ENCODE results near the gene SIGLEC5. TPM values are rescaled to one million over a fixed set of nuclear protein-coding genes. Genes with fewer than 3 reads are reported as not detected.

The SIGLEC5 gene
- total and polyA plus RNA-seq, 2 donors (not counting 3 experiments of a cell fraction or from before 2014, with no cell fraction given) = not detected

GRCh38 chr19:51586799-51587198 lies 43.4 kb downstream of the SIGLEC5 start:
- Histone ChIP-seq H3K36me3 (ENCODE audit: control insufficient read depth in 2 of 2, extremely low read depth in 1 of 2, insufficient read depth in 2 of 2, low read length in 2 of 2) (peaks cover 27 to 29% of the 10 kb centered on the region in 2 experiments), H3K27me3 (ENCODE audit: control insufficient read depth in 2 of 2, insufficient read depth in 2 of 2, low read length in 2 of 2) (no peaks in the 10 kb centered on the region), H3K27ac (ENCODE audit: insufficient read depth, low read depth, low read length) (no peak overlapping the region), H2AFZ (ENCODE audit: low read depth, low read length) (no peak overlapping the region), H4K20me1 (replicated peaks; ENCODE audit: control insufficient read depth, extremely low read depth, insufficient read depth, low read length) (no peaks in the 10 kb centered on the region), H3K9me1 (replicated peaks; ENCODE audit: control insufficient read depth, extremely low read depth, insufficient read depth, low read length) (no peaks in the 10 kb centered on the region), H3K9me3 (replicated peaks; ENCODE audit: control insufficient read depth, insufficient read depth, low read length) (peaks cover 24% of the 10 kb centered on the region), H3K4me2 (ENCODE audit: insufficient read depth, low read length) (no peak overlapping the region), H3K9ac (replicated peaks; ENCODE audit: extremely low read depth, insufficient read depth, low read length) (no peak overlapping the region), H3K79me2 (ENCODE audit: control insufficient read depth, insufficient read depth, low read length) (peaks cover 2% of the 10 kb centered on the region), H3K4me1 (ENCODE audit: control insufficient read depth, extremely low read depth, insufficient read depth, low read length) (no peaks in the 10 kb centered on the region), H3K4me3 (replicated peaks in 1 of 3; ENCODE audit: insufficient read depth in 1 of 3, low read depth in 1 of 3, low read length in 3 of 3) (no peak overlapping the region)
- intact Hi-C loops (cut with micrococcal nuclease) = no loop called here
- no peak for DNase-seq (ENCODE audit: low read depth, low spot score)
- dilution Hi-C loops (cut with MboI; ENCODE audit: extremely low pct_ligation_motif_present, low sequenced_read_pairs) = no loop called here
- TF ChIP-seq POLR2AphosphoS5 (IDR thresholded peaks at IDR 0.05; ENCODE audit: insufficient read depth, low read depth, low read length) (no peak), POLR2A (IDR thresholded peaks at IDR 0.05; ENCODE audit: low read depth, low read length) (no peak), MAX (IDR thresholded peaks at IDR 0.05; ENCODE audit: insufficient read depth, insufficient read length) (no peak), EZH2 (IDR thresholded peaks at IDR 0.05; ENCODE audit: borderline replicate concordance, low read depth, low read length, severe bottlenecking) (no peak), CTCF (IDR thresholded peaks at IDR 0.05; ENCODE audit: extremely low read depth in 1 of 2, insufficient read depth in 1 of 2, low read depth in 1 of 2, low read length in 2 of 2) (no peak), FOS (IDR thresholded peaks at IDR 0.05; ENCODE audit: borderline replicate concordance, insufficient read depth, low read length) (no peak), GATA2 (IDR thresholded peaks at IDR 0.05; ENCODE audit: insufficient read depth, insufficient read length, low read depth, low read length) (no peak), JUN (IDR thresholded peaks at IDR 0.05; ENCODE audit: borderline replicate concordance, insufficient read depth, insufficient read length, low read depth) (no peak), MYC (IDR thresholded peaks at IDR 0.05; ENCODE audit: low read depth, low read length) (no peak)
- ChIA-PET CTCF (no interaction called here), POLR2A (no interaction called here)
- FAIRE-seq = no peak
- BruUV-seq (replicated peaks) = no TSS peak
